Activated T-helper 2 cell treated with anti-CD3 and anti-CD28 coated beads, Interferon-gamma antibody, Interleukin-2, Interleukin-4, amounts not matched to agents 10 μg/mL and 5 μg/mL and 100 μg/mL, durations not matched to agents 14 hours and 24 hours and 36 hours (primary cell): ENCODE data around the gene UQCR11. TPM values are rescaled to one million over a fixed set of nuclear protein-coding genes. Genes with fewer than 3 reads are reported as not detected.
A peak's percentile ranks its signal among the peaks of the same experiment; 100 is the strongest.

Experiments
- DNase-seq: peaks from one replicate; pipeline ENCODE4 v3.0.0; 2021; ENCODE audit warnings: low spot score
- H3K27ac Mint-ChIP-seq: one replicate; pipeline ENCODE4 v1.8.0; 2021; ENCODE audit warnings: mixed read lengths
- H3K27me3 Mint-ChIP-seq: one replicate; pipeline ENCODE4 v1.8.0; 2021; ENCODE audit warnings: low read depth, mixed read lengths
- H3K36me3 Mint-ChIP-seq: one replicate; pipeline ENCODE4 v1.8.0; 2021; ENCODE audit warnings: low read depth, mixed read lengths
- H3K4me1 Mint-ChIP-seq: one replicate; pipeline ENCODE4 v1.8.0; 2021; ENCODE audit warnings: low read depth, mixed read lengths
- H3K4me3 Mint-ChIP-seq: one replicate; pipeline ENCODE4 v1.8.0; 2021; ENCODE audit warnings: low read depth, mild to moderate bottlenecking, moderate library complexity, mixed read lengths
- H3K9me3 Mint-ChIP-seq: one replicate; pipeline ENCODE4 v1.8.0; 2021; ENCODE audit warnings: mixed read lengths
- intact Hi-C: fragments of 100-400 bp; cut with micrococcal nuclease; formaldehyde crosslinking; loops from one replicate; pipeline ENCODE4 v1.15.1; 2023
- total RNA-seq: library from RNA; stranded (reverse); gene quantifications from 2 replicates; pipeline ENCODE4 v1.2.3, GENCODE V29; 2022

Gene UQCR11
- total RNA-seq, 1 donor from 2014 or later: 184 TPM

DNA sequence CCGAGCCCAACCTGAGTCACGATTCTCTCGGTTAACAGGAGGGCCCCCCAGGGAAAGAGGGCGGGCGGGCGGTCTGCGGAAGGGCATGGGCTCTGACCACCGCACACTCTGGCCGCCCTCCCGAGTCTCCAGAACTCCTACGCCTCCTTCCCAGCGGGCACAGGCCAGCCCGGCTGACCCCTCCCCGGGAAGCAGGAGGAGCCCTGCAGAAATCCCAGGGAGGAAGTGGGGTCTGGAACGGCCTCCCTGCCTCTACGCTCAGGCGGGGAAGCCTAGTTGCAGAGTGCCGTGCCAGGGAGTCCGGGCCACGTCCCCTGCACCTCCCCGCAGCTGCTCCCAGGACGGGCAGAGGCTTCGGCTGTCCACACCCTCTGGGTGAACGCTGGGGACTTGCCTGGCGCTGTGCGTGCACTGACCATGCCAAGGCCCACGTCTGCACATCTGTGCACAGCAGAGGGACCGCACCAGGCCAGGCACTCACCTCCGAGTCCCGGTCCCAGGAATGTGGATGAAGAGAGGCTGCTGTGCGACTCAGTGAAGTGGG, 26.4 kb upstream of the UQCR11 start:
- H3K9me3 Mint-ChIP-seq: no peaks in the 10 kb centered on the region
- no peak overlapping the region for H3K27ac Mint-ChIP-seq
- intact Hi-C loops: no loop called here
- no peaks in the 10 kb centered on the region for H3K4me1 Mint-ChIP-seq
- no peaks in the 10 kb centered on the region for H3K27me3 Mint-ChIP-seq
- H3K36me3 Mint-ChIP-seq: peaks cover 22% of the 10 kb centered on the region
- no peak for DNase-seq
- no peak overlapping the region for H3K4me3 Mint-ChIP-seq

DNA sequence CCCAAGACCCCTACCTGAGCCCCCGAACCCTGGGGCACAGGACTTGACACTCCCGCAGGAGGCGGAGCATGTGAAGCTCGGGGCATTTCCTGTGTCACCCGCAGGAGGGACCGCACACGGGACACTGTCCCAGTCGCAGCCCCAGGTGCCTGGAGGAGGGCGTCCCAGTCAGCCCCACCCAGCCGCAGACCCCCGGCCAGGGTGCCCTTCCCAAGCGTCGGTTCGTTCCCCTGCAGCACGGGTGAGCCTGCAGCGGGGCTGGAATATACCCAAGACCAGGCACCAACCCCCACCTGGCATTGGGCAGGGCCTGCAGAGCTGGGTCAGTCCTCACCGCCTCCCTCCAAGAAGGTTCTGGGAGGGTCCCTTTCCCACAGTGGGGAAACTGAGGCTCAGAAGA, 25.5 kb upstream of the UQCR11 start:
- Mint-ChIP-seq H3K4me3 (no peak overlapping the region), H3K9me3 (no peaks in the 10 kb centered on the region), H3K36me3 (peaks cover 17% of the 10 kb centered on the region), H3K4me1 (no peaks in the 10 kb centered on the region), H3K27ac (no peak overlapping the region), H3K27me3 (no peaks in the 10 kb centered on the region)
- DNase-seq: no peak
- intact Hi-C loops: no loop called here

DNA sequence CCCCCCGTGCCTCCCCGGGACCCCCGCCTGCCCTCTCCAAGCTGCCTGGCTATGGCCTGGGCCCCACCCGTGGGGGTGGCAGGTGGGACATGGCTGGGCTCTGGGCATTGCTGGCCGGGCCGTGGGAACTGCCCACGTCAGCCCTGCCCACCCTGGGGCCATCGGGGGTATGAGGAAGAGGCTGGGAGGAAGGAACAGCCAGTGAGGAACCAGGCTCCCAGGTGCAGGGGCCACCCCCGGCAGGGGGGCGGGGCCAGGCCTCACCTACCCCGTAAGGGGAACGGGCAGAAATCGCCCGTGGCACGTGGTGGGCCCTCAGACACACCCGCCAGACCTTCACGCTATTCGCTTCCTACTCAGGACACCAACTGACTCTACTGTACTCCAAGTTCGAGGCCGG, 24.8 kb upstream of the UQCR11 start:
- Mint-ChIP-seq H3K27ac (no peak overlapping the region), H3K27me3 (no peaks in the 10 kb centered on the region), H3K4me1 (no peaks in the 10 kb centered on the region), H3K9me3 (no peaks in the 10 kb centered on the region), H3K4me3 (no peak overlapping the region), H3K36me3 (peaks cover 9% of the 10 kb centered on the region)
- no peak for DNase-seq
- intact Hi-C loops: no loop called here

DNA sequence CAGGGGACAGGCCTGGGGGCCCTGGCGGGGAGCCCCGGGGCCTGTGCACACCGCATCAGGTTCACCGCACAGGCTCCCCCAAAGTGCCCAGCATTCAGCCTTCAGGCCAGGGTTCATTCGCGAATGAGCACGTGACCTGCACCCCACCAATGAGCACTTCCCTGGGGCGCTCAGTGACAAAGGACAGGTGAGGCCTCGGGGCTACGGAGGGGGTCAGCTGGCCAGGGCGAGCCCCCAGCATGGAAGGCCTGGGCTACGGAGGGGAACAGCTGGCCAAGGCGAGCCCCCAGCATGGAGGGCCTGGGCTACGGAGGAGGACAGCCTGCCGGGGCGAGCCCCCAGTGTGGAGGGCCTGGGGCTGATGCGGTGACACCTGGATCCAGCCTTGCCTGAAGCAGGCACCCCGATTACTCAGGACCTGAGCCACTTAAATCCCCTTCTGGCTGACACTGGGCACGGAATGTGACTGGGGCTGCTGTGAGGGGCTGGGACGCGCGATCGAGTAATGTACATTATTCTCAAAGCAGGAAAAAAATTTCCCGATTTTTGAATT, 24.1 kb upstream of the UQCR11 start:
- no peak for DNase-seq
- intact Hi-C loops: no loop called here
- Mint-ChIP-seq H3K4me3 (no peak overlapping the region), H3K36me3 (peaks cover 10% of the 10 kb centered on the region), H3K27me3 (no peaks in the 10 kb centered on the region), H3K27ac (no peak overlapping the region), H3K4me1 (no peaks in the 10 kb centered on the region), H3K9me3 (no peaks in the 10 kb centered on the region)

GRCh38 chr19:1627194-1627593, 21.9 kb upstream of the UQCR11 start:
- Mint-ChIP-seq H3K27ac (no peak overlapping the region), H3K4me1 (no peaks in the 10 kb centered on the region), H3K9me3 (no peaks in the 10 kb centered on the region), H3K4me3 (no peak overlapping the region), H3K27me3 (no peaks in the 10 kb centered on the region), H3K36me3 (peaks cover 20% of the 10 kb centered on the region)
- intact Hi-C loops: no loop called here
- DNase-seq: no peak

- Mint-ChIP-seq H3K27me3 (no peaks in the 10 kb centered on the region), H3K4me1 (no peaks in the 10 kb centered on the region), H3K4me3 (no peak overlapping the region), H3K36me3 (peaks cover 20% of the 10 kb centered on the region), H3K27ac (no peak overlapping the region), H3K9me3 (no peaks in the 10 kb centered on the region)
- no peak for DNase-seq
- intact Hi-C loops: no loop called here
Measured at GRCh38 chr19:1626417-1627010, 21.3 kb upstream of the UQCR11 start.

GRCh38 chr19:1624458-1624857, 19.2 kb upstream of the UQCR11 start:
- Mint-ChIP-seq H3K27ac (no peak overlapping the region), H3K9me3 (no peaks in the 10 kb centered on the region), H3K4me1 (no peaks in the 10 kb centered on the region), H3K36me3 (peaks cover 22% of the 10 kb centered on the region), H3K4me3 (no peak overlapping the region), H3K27me3 (no peaks in the 10 kb centered on the region)
- DNase-seq: peak; percentile 28
- intact Hi-C loops: no loop called here

DNA sequence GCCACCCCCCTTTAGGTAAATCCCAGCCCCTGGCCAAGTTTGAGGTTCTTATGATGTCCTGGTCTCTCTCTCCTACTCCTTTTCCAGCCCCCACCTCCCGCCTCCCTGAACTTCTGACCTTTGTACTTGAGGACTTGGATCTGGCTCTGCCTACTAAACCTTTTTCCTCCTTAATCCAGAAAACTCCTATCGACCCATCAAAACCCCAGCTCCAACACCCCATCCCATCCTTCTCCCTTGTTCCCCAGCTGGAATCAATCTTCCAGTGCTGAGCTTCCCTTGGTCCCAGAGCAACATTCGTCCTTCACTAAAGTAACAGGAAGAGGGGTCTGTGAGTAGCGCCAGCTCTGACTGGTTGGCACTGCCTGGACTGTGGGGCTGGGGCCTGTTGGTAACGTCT, 17.3 kb upstream of the UQCR11 start:
- no peaks in the 10 kb centered on the region for H3K27me3 Mint-ChIP-seq
- no peak for DNase-seq
- H3K4me3 Mint-ChIP-seq: no peak overlapping the region
- H3K27ac Mint-ChIP-seq: no peak overlapping the region
- H3K4me1 Mint-ChIP-seq: no peaks in the 10 kb centered on the region
- intact Hi-C loops: no loop called here
- H3K36me3 Mint-ChIP-seq: peaks cover 32% of the 10 kb centered on the region
- H3K9me3 Mint-ChIP-seq: no peaks in the 10 kb centered on the region

GRCh38 chr19:1622007-1622406, 16.7 kb upstream of the UQCR11 start:
- no peaks in the 10 kb centered on the region for H3K9me3 Mint-ChIP-seq
- H3K4me3 Mint-ChIP-seq: no peak overlapping the region
- no peaks in the 10 kb centered on the region for H3K27me3 Mint-ChIP-seq
- no peak overlapping the region for H3K27ac Mint-ChIP-seq
- peaks cover 33% of the 10 kb centered on the region for H3K36me3 Mint-ChIP-seq
- intact Hi-C loops: no loop called here
- peaks cover 2% of the 10 kb centered on the region for H3K4me1 Mint-ChIP-seq
- no peak for DNase-seq

- no peak overlapping the region for H3K4me3 Mint-ChIP-seq
- no peak for DNase-seq
- H3K27ac Mint-ChIP-seq: no peak overlapping the region
- peaks cover 6% of the 10 kb centered on the region for H3K4me1 Mint-ChIP-seq
- intact Hi-C loops: no loop called here
- peaks cover 38% of the 10 kb centered on the region for H3K36me3 Mint-ChIP-seq
- H3K9me3 Mint-ChIP-seq: no peaks in the 10 kb centered on the region
- no peaks in the 10 kb centered on the region for H3K27me3 Mint-ChIP-seq
Measured at GRCh38 chr19:1621574-1621973, 16.3 kb upstream of the UQCR11 start.

- Mint-ChIP-seq H3K27ac (no peak overlapping the region), H3K4me3 (no peak overlapping the region), H3K4me1 (peaks cover 7% of the 10 kb centered on the region), H3K9me3 (no peaks in the 10 kb centered on the region), H3K36me3 (peaks cover 40% of the 10 kb centered on the region), H3K27me3 (no peaks in the 10 kb centered on the region)
- DNase-seq: no peak
- intact Hi-C loops: no loop called here
Measured at GRCh38 chr19:1621021-1621420, 15.8 kb upstream of the UQCR11 start.

DNA sequence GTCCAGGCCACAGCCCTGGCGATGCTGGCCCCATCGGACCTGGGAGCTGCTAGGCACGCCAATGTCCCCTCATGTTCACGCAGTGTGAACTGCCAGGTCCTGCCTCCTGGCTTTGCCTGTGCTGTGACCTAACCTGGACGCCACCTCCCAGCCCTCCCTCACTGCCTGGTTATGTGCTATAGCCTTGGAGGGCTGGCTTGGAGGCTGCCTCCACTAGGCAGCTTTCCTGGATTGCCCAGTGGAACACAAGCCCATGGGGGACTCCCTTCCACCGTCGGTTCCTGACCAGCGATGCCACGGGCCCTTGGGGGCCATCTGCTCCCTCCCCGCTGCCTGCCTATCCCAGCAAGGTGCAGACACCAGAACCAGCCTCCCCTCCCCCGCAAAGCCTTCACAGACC, 15.2 kb upstream of the UQCR11 start:
- intact Hi-C loops: no loop called here
- H3K4me3 Mint-ChIP-seq: no peak overlapping the region

GRCh38 chr19:1619703-1620102, 14.4 kb upstream of the UQCR11 start:
- H3K4me1 Mint-ChIP-seq: peaks cover 7% of the 10 kb centered on the region
- intact Hi-C loops: no loop called here
- peaks cover 46% of the 10 kb centered on the region for H3K36me3 Mint-ChIP-seq
- H3K4me3 Mint-ChIP-seq: no peak overlapping the region
- H3K27ac Mint-ChIP-seq: no peak overlapping the region
- no peaks in the 10 kb centered on the region for H3K27me3 Mint-ChIP-seq
- no peak for DNase-seq
- no peaks in the 10 kb centered on the region for H3K9me3 Mint-ChIP-seq

More for the DNA sequence above, 15.2 kb upstream of the UQCR11 start:
- Mint-ChIP-seq H3K36me3 (peaks cover 42% of the 10 kb centered on the region), H3K27ac (no peak overlapping the region), H3K9me3 (no peaks in the 10 kb centered on the region), H3K4me1 (peaks cover 7% of the 10 kb centered on the region), H3K27me3 (no peaks in the 10 kb centered on the region)
- DNase-seq: no peak
